CD4-positive, alpha-beta T cell treated with Interleukin-21 for 1 hour (primary cell): ENCODE measurements around the gene MPO.

Experiments used
- DNase-seq: peaks from one replicate; pipeline ENCODE4 v3.0.0-alpha.2; 2020

MPO gene

DNA sequence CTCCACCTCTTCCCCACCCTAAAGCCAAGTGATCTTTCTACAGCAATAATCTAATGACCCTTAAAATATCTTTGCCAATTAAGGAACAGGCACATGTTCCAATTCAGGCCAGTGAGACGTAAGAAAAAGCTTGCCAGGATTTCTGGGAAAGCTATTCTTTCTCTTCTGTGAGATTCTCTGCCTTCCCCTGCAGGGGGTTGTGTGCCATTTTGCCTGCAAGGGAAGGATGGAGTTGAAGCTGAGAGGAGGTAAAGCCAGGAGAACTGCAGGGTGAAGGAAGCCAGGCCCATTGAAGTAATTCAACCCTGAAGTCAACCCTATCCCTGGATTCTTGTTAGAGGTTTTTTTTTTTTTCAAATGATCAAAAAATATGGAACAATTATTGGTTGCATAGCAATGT lies 51.4 kb downstream of the MPO start:
- no peak for DNase-seq

DNA sequence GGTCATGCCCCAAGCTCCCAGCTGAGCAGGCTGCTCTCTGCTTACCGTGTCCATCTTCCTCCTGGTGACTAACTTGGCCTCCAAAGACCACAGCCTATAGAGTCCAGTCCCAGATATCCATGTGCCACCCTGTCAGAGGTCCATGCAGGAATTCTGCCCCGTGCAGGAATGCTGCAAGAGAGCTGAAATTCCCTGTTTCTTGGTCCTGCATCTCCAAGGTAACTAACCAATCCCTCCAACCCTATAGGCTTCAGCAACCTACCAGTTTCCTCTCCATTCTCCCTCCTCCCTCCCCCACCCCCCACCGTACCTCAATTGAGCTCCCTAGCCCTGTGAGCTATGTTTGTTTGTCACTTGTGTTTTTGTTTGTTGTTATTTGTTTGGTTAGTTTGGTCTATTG lies 52.1 kb downstream of the MPO start:
- no peak for DNase-seq

DNA sequence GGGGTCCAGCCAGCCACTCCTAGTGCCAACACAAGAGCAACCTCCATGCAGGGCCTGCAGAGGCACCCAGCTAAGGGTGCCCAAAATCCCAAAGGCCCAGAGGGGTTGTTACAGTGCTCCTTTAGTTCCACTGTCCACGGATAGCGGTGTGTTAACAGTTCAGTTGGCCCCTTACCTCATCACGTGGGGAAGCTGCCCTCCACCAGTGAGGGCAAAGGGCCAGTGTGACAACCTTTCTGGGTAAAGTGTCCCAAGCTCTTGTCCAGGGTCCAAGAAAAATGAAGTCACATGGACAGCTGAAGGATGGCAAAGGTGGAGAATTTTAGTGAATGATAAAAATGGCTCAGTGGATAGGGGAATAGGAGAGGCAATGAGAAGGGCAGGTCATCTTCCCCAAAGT lies 53.0 kb downstream of the MPO start:
- no peak for DNase-seq

DNA sequence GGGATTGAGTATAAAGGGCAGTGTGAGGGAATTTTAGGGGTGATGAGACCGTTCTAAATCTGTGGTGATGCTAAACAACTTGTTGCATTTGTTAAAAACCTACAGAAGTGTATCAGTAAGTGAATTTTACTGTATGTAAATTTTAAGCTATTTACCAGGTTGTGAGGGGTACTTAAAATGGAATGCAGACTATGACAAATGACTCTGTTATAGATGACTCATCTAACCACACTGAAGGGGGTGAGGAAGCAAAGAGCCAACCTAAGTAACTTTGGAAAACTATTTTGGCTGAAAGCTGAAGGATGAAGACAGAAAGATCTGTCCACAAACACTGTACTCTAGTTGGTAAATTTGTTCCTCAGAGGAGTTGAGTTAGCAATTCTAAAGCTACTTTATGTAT lies 56.4 kb downstream of the MPO start:
- no peak for DNase-seq
